NOMO-1 treated with DMSO at 0.1 percent for 48 hours (cell line): ENCODE data around the gene PRELID3B.
"Not testable (repeated sequence)": the region's sequence is repeated elsewhere in the genome, so short reads cannot be mapped to it uniquely, and the experiment has no call there.

Source experiments
- DNase-seq: peaks from one replicate; lab custom pipeline; 2025; ENCODE audit not compliant: unreplicated experiment; lab: John Stamatoyannopoulos, UW

Gene PRELID3B

GRCh38 chr20:59026904-59027740, 15.5 kb downstream of the PRELID3B start:
- no peak for DNase-seq

GRCh38 chr20:59025511-59025910, 17.1 kb downstream of the PRELID3B start:
- DNase-seq: no peak

GRCh38 chr20:59025086-59025485, 17.5 kb downstream of the PRELID3B start:
- DNase-seq: no peak

GRCh38 chr20:59024111-59024530, 18.5 kb downstream of the PRELID3B start:
- DNase-seq: no peak

GRCh38 chr20:59023616-59024015, 19.0 kb downstream of the PRELID3B start:
- no peak for DNase-seq

- DNase-seq: no peak
These were observed 19.8 kb downstream of the PRELID3B start for GRCh38 chr20:59022754-59023153.

GRCh38 chr20:59020938-59021551, 21.5 kb downstream of the PRELID3B start:
- DNase-seq: no peak

- DNase-seq: no peak
These were observed 23.4 kb downstream of the PRELID3B start, which contains the start of gene TUBB1 for GRCh38 chr20:59019217-59019616. Gene TUBB1, plus strand, starts transcription at chr20:59019429. Its CDS starts 94 bp downstream, at chr20:59019523.

- DNase-seq: no peak
These were observed 23.8 kb downstream of the PRELID3B start for GRCh38 chr20:59018817-59019216.

GRCh38 chr20:59017493-59018231, 24.9 kb downstream of the PRELID3B start:
- no peak for DNase-seq

GRCh38 chr20:59016795-59017492, 25.6 kb downstream of the PRELID3B start:
- DNase-seq: peak; percentile 4

GRCh38 chr20:59015812-59016711, 26.5 kb downstream of the PRELID3B start:
- DNase-seq: no peak

GRCh38 chr20:59015411-59015810, 27.2 kb downstream of the PRELID3B start:
- DNase-seq: no peak

GRCh38 chr20:59014680-59015389, 27.8 kb downstream of the PRELID3B start:
- no peak for DNase-seq

- no peak for DNase-seq
These were observed 28.5 kb downstream of the PRELID3B start for GRCh38 chr20:59013959-59014608.

- DNase-seq: no peak
These were observed 29.3 kb downstream of the PRELID3B start for GRCh38 chr20:59013031-59013951.

GRCh38 chr20:59011874-59012157, 30.8 kb downstream of the PRELID3B start:
- DNase-seq: not testable (repeated sequence)
